ENCODE measurements around the gene AGPAT1.
"Not testable (repeated sequence)": the region's sequence is repeated elsewhere in the genome, so short reads cannot be mapped to it uniquely, and the experiment has no call there.

Gene AGPAT1

GRCh38 chr6:32194825-32195651 lies 19.2 kb upstream of the AGPAT1 start:
- in situ Hi-C loops (cut with MboI; ENCODE audit: low sequenced_read_pairs, unreplicated experiment): no loop called here
- DNase-seq (ENCODE audit: low spot score): no peak
- TF ChIP-seq, protein P1, sequence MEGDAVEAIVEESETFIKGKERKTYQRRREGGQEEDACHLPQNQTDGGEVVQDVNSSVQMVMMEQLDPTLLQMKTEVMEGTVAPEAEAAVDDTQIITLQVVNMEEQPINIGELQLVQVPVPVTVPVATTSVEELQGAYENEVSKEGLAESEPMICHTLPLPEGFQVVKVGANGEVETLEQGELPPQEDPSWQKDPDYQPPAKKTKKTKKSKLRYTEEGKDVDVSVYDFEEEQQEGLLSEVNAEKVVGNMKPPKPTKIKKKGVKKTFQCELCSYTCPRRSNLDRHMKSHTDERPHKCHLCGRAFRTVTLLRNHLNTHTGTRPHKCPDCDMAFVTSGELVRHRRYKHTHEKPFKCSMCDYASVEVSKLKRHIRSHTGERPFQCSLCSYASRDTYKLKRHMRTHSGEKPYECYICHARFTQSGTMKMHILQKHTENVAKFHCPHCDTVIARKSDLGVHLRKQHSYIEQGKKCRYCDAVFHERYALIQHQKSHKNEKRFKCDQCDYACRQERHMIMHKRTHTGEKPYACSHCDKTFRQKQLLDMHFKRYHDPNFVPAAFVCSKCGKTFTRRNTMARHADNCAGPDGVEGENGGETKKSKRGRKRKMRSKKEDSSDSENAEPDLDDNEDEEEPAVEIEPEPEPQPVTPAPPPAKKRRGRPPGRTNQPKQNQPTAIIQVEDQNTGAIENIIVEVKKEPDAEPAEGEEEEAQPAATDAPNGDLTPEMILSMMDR (IDR thresholded peaks at IDR 0.05; ENCODE audit: borderline replicate concordance, control extremely low read depth, extremely low read depth, insufficient read depth, missing control alignments): peak; percentile 47

GRCh38 chr6:32194388-32194787 lies 18.5 kb upstream of the AGPAT1 start:
- TF ChIP-seq, protein P1 (IDR thresholded peaks at IDR 0.05; ENCODE audit: borderline replicate concordance, control extremely low read depth, extremely low read depth, insufficient read depth, missing control alignments): no peak
- no peak for DNase-seq (ENCODE audit: low spot score)
- in situ Hi-C loops (cut with MboI; ENCODE audit: low sequenced_read_pairs, unreplicated experiment): no loop called here

GRCh38 chr6:32193096-32193495 lies 17.2 kb upstream of the AGPAT1 start:
- in situ Hi-C loops (cut with MboI; ENCODE audit: low sequenced_read_pairs, unreplicated experiment); DNase-seq (ENCODE audit: low spot score): not testable (repeated sequence)

DNA sequence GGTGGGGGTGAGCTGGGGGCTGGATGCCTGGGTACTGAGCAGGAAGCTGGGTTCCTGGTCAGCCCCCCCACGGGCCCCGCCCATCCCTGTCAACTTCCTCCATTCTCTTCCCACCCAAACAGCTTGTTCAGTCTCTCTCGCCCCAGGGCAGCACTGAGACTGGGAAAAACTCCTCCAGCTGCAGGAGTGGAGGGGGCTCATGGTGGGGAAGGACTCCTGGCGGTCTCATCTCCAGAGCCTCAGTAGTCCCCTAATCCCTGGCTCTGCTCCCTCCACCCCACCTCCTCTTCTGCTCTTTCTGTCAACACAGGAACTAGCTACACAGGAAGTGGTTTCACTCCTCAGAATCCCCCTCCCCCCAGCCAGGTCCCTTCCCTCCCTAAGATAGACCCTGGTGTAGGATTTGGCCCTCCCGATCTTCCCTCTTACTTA lies 16.7 kb upstream of the AGPAT1 start, which contains the start of gene GPSM3:
TSS of gene GPSM3 (minus strand) at position 36 of the 432 bp plus-strand sequence. CDS start 130 bp downstream, outside the sequence.
- TF ChIP-seq, protein P1 (IDR thresholded peaks at IDR 0.05; ENCODE audit: borderline replicate concordance, control extremely low read depth, extremely low read depth, insufficient read depth, missing control alignments): no peak
- in situ Hi-C loops (cut with MboI; ENCODE audit: low sequenced_read_pairs, unreplicated experiment): no loop called here
- no peak for DNase-seq (ENCODE audit: low spot score)

GRCh38 chr6:32191696-32192607 lies 16.1 kb upstream of the AGPAT1 start:
- no peak for DNase-seq (ENCODE audit: low spot score)
- TF ChIP-seq, protein P1 (IDR thresholded peaks at IDR 0.05; ENCODE audit: borderline replicate concordance, control extremely low read depth, extremely low read depth, insufficient read depth, missing control alignments): no peak
- in situ Hi-C loops (cut with MboI; ENCODE audit: low sequenced_read_pairs, unreplicated experiment): no loop called here

- DNase-seq (ENCODE audit: low spot score): no peak
- TF ChIP-seq, protein P1 (IDR thresholded peaks at IDR 0.05; ENCODE audit: borderline replicate concordance, control extremely low read depth, extremely low read depth, insufficient read depth, missing control alignments): no peak
- in situ Hi-C loops (cut with MboI; ENCODE audit: low sequenced_read_pairs, unreplicated experiment): no loop called here
These were observed 15.2 kb upstream of the AGPAT1 start for GRCh38 chr6:32190911-32191677.

Measured in GM13976 (cell line).